GM18517 (cell line): Measurements from ENCODE around the gene MCM9.
"Not testable (repeated sequence)": the region's sequence is repeated elsewhere in the genome, so short reads cannot be mapped to it uniquely, and the experiment has no call there.

Source experiments
- ATAC-seq: cut with Tn5 transposase; IDR thresholded peaks from one replicate; pipeline ENCODE4 v1.9.1; 2021; ENCODE audit warnings: mild to moderate bottlenecking, moderate library complexity; ENCODE audit not compliant: unreplicated experiment

MCM9 gene

GRCh38 chr6:118808793-118809638, 125.9 kb downstream of the MCM9 start:
- peak; percentile 42 for ATAC-seq

- ATAC-seq = no peak
Measured at GRCh38 chr6:118804091-118804490, 130.9 kb downstream of the MCM9 start.

- no peak for ATAC-seq
Measured at GRCh38 chr6:118801257-118801656, 133.7 kb downstream of the MCM9 start.

- peak; percentile 94 for ATAC-seq
Measured at GRCh38 chr6:118800394-118801071, 134.4 kb downstream of the MCM9 start.

- ATAC-seq = no peak
Measured at GRCh38 chr6:118799826-118800225, 135.1 kb downstream of the MCM9 start.

GRCh38 chr6:118796548-118796947, 138.4 kb downstream of the MCM9 start:
- ATAC-seq = not testable (repeated sequence)

GRCh38 chr6:118791499-118791898, 143.5 kb downstream of the MCM9 start:
- ATAC-seq = no peak

- no peak for ATAC-seq
Measured at GRCh38 chr6:118789954-118790353, 145.0 kb downstream of the MCM9 start.

GRCh38 chr6:118789419-118789818, 145.5 kb downstream of the MCM9 start:
- ATAC-seq = no peak

- no peak for ATAC-seq
Measured at GRCh38 chr6:118788702-118789101, 146.3 kb downstream of the MCM9 start.

GRCh38 chr6:118787724-118788423, 147.1 kb downstream of the MCM9 start:
- no peak for ATAC-seq

GRCh38 chr6:118786596-118787453, 148.1 kb downstream of the MCM9 start:
- no peak for ATAC-seq

GRCh38 chr6:118785601-118786000, 149.4 kb downstream of the MCM9 start:
- no peak for ATAC-seq

- ATAC-seq = no peak
Measured at GRCh38 chr6:118784641-118785164, 150.3 kb downstream of the MCM9 start.

- ATAC-seq = no peak
Measured at GRCh38 chr6:118783931-118784550, 150.9 kb downstream of the MCM9 start.

- ATAC-seq = no peak
Measured at GRCh38 chr6:118782651-118783050, 152.3 kb downstream of the MCM9 start.

- no peak for ATAC-seq
Measured at GRCh38 chr6:118781897-118782296, 153.1 kb downstream of the MCM9 start.

GRCh38 chr6:118780668-118781067, 154.3 kb downstream of the MCM9 start:
- ATAC-seq = no peak

- ATAC-seq = peak; percentile 95
Measured at GRCh38 chr6:118776607-118777549, 158.1 kb downstream of the MCM9 start.
